Measurements from ENCODE around the gene TAF11. TPM values are rescaled to one million over a fixed set of nuclear protein-coding genes. Genes with fewer than 3 reads are reported as not detected.

The TAF11 gene
- total and polyA plus RNA-seq, 2 experiments from 2014 or later: 23.0 to 27.1 TPM

DNA sequence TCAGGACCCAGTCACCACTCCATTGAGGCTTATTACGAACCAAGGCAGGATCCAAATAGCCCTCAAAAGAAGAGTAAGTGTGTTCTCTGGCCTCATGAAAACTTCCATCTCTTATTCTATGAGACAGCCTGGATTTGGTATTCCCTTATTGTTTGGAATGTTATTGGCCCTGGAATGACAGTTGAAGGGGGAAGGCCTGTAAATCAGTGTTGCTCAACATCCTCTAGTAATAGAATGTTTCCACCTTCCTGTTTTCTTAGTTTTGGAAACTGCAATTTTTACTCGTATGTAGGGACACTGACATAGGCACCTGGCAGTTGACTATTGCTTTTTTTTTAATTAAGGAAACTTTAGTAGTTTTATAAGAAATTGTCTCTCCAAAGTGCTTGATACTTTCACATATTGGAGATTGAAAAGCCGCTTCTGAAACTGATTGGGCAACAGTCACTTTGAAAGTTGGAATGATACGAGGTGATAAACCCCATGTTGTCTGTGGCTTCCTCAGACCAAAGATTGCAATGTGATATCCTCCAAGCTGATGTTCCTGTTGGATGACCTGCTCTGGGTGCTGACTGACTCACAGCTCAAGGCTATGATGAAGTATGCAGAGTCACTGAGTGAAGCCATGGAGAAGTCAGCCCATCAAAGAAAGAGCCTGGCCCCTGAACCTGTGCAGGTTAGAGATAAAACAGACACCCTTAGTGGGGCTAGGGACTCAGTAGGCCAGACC lies 52.9 kb downstream of the TAF11 start:
- Histone ChIP-seq H3K9ac (no peak overlapping the region), H3K4me1 (ENCODE audit: insufficient read depth) (peaks cover 11% of the 10 kb centered on the region), H3K36me3 (ENCODE audit: low read depth) (peaks cover 16% of the 10 kb centered on the region), H3K9me3 (ENCODE audit: low read depth) (no peaks in the 10 kb centered on the region), H4K20me1 (ENCODE audit: insufficient read depth) (no peaks in the 10 kb centered on the region), H3K9me2 (ENCODE audit: insufficient read depth) (no peaks in the 10 kb centered on the region), H2AFZ (no peak overlapping the region), H3K27me3 (replicated peaks; ENCODE audit: insufficient read depth) (no peaks in the 10 kb centered on the region), H3K27ac (no peak overlapping the region), H3K79me2 (ENCODE audit: insufficient read depth) (no peaks in the 10 kb centered on the region), H3F3A (ENCODE audit: insufficient read depth) (no peaks in the 10 kb centered on the region), H3K4me3 (no peak overlapping the region), H3K4me2 (ENCODE audit: unreplicated experiment) (no peak overlapping the region)
- TF ChIP-seq EZH2 (IDR thresholded peaks at IDR 0.05; ENCODE audit: insufficient read depth, poor library complexity, severe bottlenecking): no peak
- TF ChIP-seq EZH2phosphoT487 (IDR thresholded peaks at IDR 0.05; ENCODE audit: insufficient read depth, low read depth): no peak
- in situ Hi-C loops (cut with MboI): no loop called here
- WGBS, 2 experiments (ENCODE audit: low coverage in 1 of 2, low lambda C conversion rate in 2 of 2, missing lambda C conversion rate in 2 of 2): 76 to 77% methylated on average over 4 of the region's 4 CpGs
- DNase-seq: peak; percentile 63

DNA sequence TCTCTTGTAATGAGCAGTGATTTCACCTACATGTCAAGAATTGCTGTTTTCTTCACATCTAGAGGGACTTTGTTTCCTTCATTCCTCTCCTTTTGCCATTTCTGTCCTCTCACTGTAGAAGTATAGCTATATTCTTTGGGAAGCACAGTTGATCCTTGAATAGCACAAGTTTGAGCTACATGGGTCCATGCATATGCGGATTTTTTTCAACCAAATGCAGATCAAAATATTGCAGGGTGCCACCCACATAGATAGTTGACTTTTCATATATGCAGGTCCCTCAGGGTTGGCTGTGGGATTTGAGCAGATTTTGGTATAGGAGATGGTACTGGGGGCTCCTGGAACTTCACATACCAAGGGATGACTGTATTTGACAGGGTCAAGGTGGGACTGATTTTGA lies 54.9 kb downstream of the TAF11 start:
- Histone ChIP-seq H3K9me2 (ENCODE audit: insufficient read depth) (no peaks in the 10 kb centered on the region), H3K27ac (no peak overlapping the region), H3F3A (ENCODE audit: insufficient read depth) (no peaks in the 10 kb centered on the region), H3K4me3 (no peak overlapping the region), H3K79me2 (ENCODE audit: insufficient read depth) (no peaks in the 10 kb centered on the region), H3K27me3 (replicated peaks; ENCODE audit: insufficient read depth) (no peaks in the 10 kb centered on the region), H3K36me3 (ENCODE audit: low read depth) (peaks cover 17% of the 10 kb centered on the region), H4K20me1 (ENCODE audit: insufficient read depth) (no peaks in the 10 kb centered on the region), H3K9ac (no peak overlapping the region), H3K9me3 (ENCODE audit: low read depth) (no peaks in the 10 kb centered on the region), H3K4me2 (ENCODE audit: unreplicated experiment) (no peak overlapping the region), H2AFZ (no peak overlapping the region), H3K4me1 (ENCODE audit: insufficient read depth) (peaks cover 11% of the 10 kb centered on the region)
- in situ Hi-C loops (cut with MboI): no loop called here
- TF ChIP-seq EZH2phosphoT487 (IDR thresholded peaks at IDR 0.05; ENCODE audit: insufficient read depth, low read depth): no peak
- TF ChIP-seq EZH2 (IDR thresholded peaks at IDR 0.05; ENCODE audit: insufficient read depth, poor library complexity, severe bottlenecking): no peak
- 95 to 100% methylated on average over 1 of the region's 1 CpG for WGBS, 2 experiments (ENCODE audit: low coverage in 1 of 2, low lambda C conversion rate in 2 of 2, missing lambda C conversion rate in 2 of 2)
- DNase-seq: no peak

DNA sequence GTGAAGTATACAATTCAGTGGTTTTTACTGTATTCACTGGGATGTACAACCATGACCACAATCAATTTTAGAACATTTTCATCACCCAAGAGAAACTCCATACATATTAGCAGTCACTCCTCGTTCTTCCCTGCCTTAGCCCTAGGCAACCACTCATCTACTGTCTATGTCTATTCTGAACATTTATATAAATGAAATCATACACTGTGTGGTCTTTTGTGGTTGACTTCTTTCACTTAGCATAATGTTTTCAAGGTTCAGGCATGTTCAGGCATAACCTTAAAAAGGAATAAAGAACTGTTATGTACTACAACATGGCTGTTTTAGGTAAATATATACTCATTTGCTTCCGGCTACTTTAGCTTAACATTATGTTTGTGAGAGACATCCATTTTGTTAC lies 58.7 kb downstream of the TAF11 start:
- Histone ChIP-seq H3K27me3 (replicated peaks; ENCODE audit: insufficient read depth) (no peaks in the 10 kb centered on the region), H3K9me2 (ENCODE audit: insufficient read depth) (no peaks in the 10 kb centered on the region), H3K79me2 (ENCODE audit: insufficient read depth) (no peaks in the 10 kb centered on the region), H3K27ac (no peak overlapping the region), H3F3A (ENCODE audit: insufficient read depth) (no peaks in the 10 kb centered on the region), H3K4me1 (ENCODE audit: insufficient read depth) (no peaks in the 10 kb centered on the region), H3K9ac (no peak overlapping the region), H3K4me2 (ENCODE audit: unreplicated experiment) (no peak overlapping the region), H3K36me3 (ENCODE audit: low read depth) (peaks cover 9% of the 10 kb centered on the region; the same call in 1 of the 2 replicates), H3K4me3 (no peak overlapping the region), H2AFZ (no peak overlapping the region), H4K20me1 (ENCODE audit: insufficient read depth) (no peaks in the 10 kb centered on the region), H3K9me3 (ENCODE audit: low read depth) (no peaks in the 10 kb centered on the region)
- DNase-seq: no peak
- in situ Hi-C loops (cut with MboI): no loop called here
- TF ChIP-seq EZH2phosphoT487 (IDR thresholded peaks at IDR 0.05; ENCODE audit: insufficient read depth, low read depth): no peak
- TF ChIP-seq EZH2 (IDR thresholded peaks at IDR 0.05; ENCODE audit: insufficient read depth, poor library complexity, severe bottlenecking): no peak
- 97 to 100% methylated on average over 2 of the region's 2 CpGs for WGBS, 2 experiments (ENCODE audit: low coverage in 1 of 2, low lambda C conversion rate in 2 of 2, missing lambda C conversion rate in 2 of 2)

Other genes with a start within 250 kb of the TAF11 start
- gene ILRUN, start 191.3 kb downstream of the TAF11 start, total RNA-seq (2014; rRNA removed; shearing (Covaris generic)): 32.6 and 41.4 TPM in 2 replicates
- 8.4 and 8.5 TPM in 2 replicates for gene ILRUN, start 191.3 kb downstream of the TAF11 start, polyA plus RNA-seq (2016; fragmentation: Nextera tagmentation; extraction: Ambion mirVana)
- gene SNRPC, start 130.5 kb downstream of the TAF11 start, total RNA-seq (2014; rRNA removed; shearing (Covaris generic)): 61.4 and 98.9 TPM in 2 replicates
- 204 and 207 TPM in 2 replicates for gene SNRPC, start 130.5 kb downstream of the TAF11 start, polyA plus RNA-seq (2016; fragmentation: Nextera tagmentation; extraction: Ambion mirVana)
- 4.9 TPM in 2 replicates for gene BLTP3A, start 96.0 kb downstream of the TAF11 start, total RNA-seq (2014; rRNA removed; shearing (Covaris generic))
- 3.1 and 3.2 TPM in 2 replicates for gene BLTP3A, start 96.0 kb downstream of the TAF11 start, polyA plus RNA-seq (2016; fragmentation: Nextera tagmentation; extraction: Ambion mirVana)
- 4.4 and 7.2 TPM in 2 replicates for gene ANKS1A, start 1.2 kb upstream of the TAF11 start, total RNA-seq (2014; rRNA removed; shearing (Covaris generic))
- 3.2 and 3.3 TPM in 2 replicates for gene ANKS1A, start 1.2 kb upstream of the TAF11 start, polyA plus RNA-seq (2016; fragmentation: Nextera tagmentation; extraction: Ambion mirVana)

All from GM23248 (cell line).